Nephron progenitor cell (in vitro differentiated cells): Measurements from ENCODE around the gene NCBP2.

Experiments used
- DNase-seq: peaks from one replicate; pipeline ENCODE4 v3.0.0; 2021
- H3K27ac Mint-ChIP-seq: 2 replicates; pipeline ENCODE4 v1.8.0; 2021; ENCODE audit warnings: mild to moderate bottlenecking, moderate library complexity, mixed read lengths
- H3K27me3 Mint-ChIP-seq: 2 replicates; pipeline ENCODE4 v1.8.0; 2021; ENCODE audit warnings: mild to moderate bottlenecking, low read depth, mixed read lengths; ENCODE audit not compliant: poor library complexity
- H3K36me3 Mint-ChIP-seq: 2 replicates; pipeline ENCODE4 v1.8.0; 2021; ENCODE audit warnings: low read depth, mixed read lengths
- H3K4me1 Mint-ChIP-seq: 2 replicates; pipeline ENCODE4 v1.8.0; 2021; ENCODE audit warnings: mixed read lengths
- H3K4me3 Mint-ChIP-seq: 2 replicates; pipeline ENCODE4 v1.8.0; 2021; ENCODE audit warnings: mild to moderate bottlenecking, moderate library complexity, mixed read lengths
- H3K9me3 Mint-ChIP-seq: 2 replicates; pipeline ENCODE4 v1.8.0; 2021; ENCODE audit warnings: mild to moderate bottlenecking, moderate library complexity, mixed read lengths
- TF ChIP-seq, protein P1 (sequence below): fragments of 200-600 bp; sonication (generic); IDR thresholded peaks from 2 replicates; pipeline ENCODE4 v1.5.0; 2021; ENCODE audit warnings: antibody characterized with exemption

The NCBP2 gene

GRCh38 chr3:196987022-196987421 lies 44.7 kb upstream of the NCBP2 start:
- Mint-ChIP-seq H3K27me3 (peaks cover 9% of the 10 kb centered on the region), H3K36me3 (peaks cover 7% of the 10 kb centered on the region), H3K4me1 (peaks cover 40% of the 10 kb centered on the region), H3K9me3 (peaks cover 16% of the 10 kb centered on the region), H3K27ac (no peak overlapping the region), H3K4me3 (no peak overlapping the region)
- TF ChIP-seq, protein P1, sequence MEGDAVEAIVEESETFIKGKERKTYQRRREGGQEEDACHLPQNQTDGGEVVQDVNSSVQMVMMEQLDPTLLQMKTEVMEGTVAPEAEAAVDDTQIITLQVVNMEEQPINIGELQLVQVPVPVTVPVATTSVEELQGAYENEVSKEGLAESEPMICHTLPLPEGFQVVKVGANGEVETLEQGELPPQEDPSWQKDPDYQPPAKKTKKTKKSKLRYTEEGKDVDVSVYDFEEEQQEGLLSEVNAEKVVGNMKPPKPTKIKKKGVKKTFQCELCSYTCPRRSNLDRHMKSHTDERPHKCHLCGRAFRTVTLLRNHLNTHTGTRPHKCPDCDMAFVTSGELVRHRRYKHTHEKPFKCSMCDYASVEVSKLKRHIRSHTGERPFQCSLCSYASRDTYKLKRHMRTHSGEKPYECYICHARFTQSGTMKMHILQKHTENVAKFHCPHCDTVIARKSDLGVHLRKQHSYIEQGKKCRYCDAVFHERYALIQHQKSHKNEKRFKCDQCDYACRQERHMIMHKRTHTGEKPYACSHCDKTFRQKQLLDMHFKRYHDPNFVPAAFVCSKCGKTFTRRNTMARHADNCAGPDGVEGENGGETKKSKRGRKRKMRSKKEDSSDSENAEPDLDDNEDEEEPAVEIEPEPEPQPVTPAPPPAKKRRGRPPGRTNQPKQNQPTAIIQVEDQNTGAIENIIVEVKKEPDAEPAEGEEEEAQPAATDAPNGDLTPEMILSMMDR: no peak
- no peak for DNase-seq

GRCh38 chr3:196985954-196986885 lies 43.9 kb upstream of the NCBP2 start:
- H3K4me1 Mint-ChIP-seq: peaks cover 40% of the 10 kb centered on the region
- TF ChIP-seq, protein P1: no peak
- peaks cover 23% of the 10 kb centered on the region for H3K9me3 Mint-ChIP-seq

DNA sequence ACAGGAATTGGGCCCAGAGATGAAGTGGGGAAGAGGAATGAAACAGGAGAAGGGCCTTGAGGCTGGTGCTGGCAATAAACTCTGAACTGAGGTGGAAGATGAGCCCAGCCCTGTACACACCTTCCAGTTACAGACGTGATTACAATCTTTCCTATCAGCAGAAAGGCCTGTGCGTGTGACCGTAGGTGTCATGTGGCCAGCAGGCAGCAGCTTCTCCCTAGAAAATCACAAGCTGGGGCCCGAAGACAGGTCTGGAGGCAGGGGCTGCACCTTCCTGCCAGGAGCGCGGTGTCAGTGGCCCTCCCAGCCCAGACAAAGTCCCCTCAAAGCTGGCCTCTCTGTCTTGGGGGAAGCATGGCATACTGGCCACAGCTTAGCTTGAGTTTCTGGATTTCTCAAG lies 43.0 kb upstream of the NCBP2 start:
- H3K27ac Mint-ChIP-seq: no peak overlapping the region
- H3K36me3 Mint-ChIP-seq: peaks cover 14% of the 10 kb centered on the region
- peaks cover 29% of the 10 kb centered on the region for H3K9me3 Mint-ChIP-seq
- peaks cover 15% of the 10 kb centered on the region for H3K27me3 Mint-ChIP-seq
- H3K4me3 Mint-ChIP-seq: no peak overlapping the region
- H3K4me1 Mint-ChIP-seq: peaks cover 32% of the 10 kb centered on the region
- TF ChIP-seq, protein P1: no peak
- no peak for DNase-seq

More at GRCh38 chr3:196985954-196986885, 43.9 kb upstream of the NCBP2 start:
- H3K27me3 Mint-ChIP-seq: peaks cover 15% of the 10 kb centered on the region
- H3K27ac Mint-ChIP-seq: no peak overlapping the region
- no peak overlapping the region for H3K4me3 Mint-ChIP-seq
- DNase-seq: no peak
- H3K36me3 Mint-ChIP-seq: peaks cover 13% of the 10 kb centered on the region

DNA sequence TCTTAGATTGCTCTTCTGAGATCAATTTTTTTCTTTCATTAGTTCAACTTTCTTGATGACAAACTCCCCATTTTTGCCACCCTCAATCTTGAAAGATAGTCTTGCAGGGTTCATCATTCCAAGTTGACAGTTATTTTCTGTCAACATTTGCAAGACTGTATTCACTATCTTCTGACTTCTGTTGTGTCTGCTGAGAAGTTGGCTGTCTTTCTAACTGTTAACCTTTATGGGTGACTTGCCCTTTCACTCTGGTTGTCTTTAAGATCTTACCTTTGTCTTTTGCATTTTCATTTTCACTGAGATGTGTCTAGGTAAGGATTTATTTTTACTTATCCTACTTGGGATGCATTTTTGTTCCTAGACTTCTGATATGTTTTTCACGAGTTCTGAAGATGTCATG lies 40.9 kb upstream of the NCBP2 start:
- no peak for DNase-seq
- Mint-ChIP-seq H3K9me3 (peaks cover 29% of the 10 kb centered on the region), H3K4me3 (no peak overlapping the region), H3K36me3 (peaks cover 14% of the 10 kb centered on the region), H3K4me1 (peaks cover 34% of the 10 kb centered on the region), H3K27ac (no peak overlapping the region), H3K27me3 (peaks cover 17% of the 10 kb centered on the region)
- TF ChIP-seq, protein P1: no peak

DNA sequence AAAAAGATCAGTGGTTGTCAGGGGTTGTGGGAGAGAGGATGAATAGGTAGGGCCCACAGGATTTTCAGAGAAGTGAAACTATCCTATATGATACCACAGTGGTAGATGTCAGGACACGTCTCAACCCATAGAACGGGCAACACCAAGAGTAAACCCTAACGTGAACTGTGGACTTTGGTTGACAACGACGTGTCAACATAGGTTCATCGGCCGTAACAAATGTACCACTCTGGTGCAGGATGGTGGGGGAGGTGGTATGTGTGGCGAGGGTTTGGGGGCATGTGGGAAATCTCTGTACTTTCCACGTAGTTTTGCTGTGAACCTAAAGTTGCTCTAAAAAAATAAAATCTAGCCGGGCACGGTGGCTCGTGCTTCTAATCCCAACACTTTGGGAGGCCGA lies 39.3 kb upstream of the NCBP2 start:
- TF ChIP-seq, protein P1: no peak
- Mint-ChIP-seq H3K27ac (no peak overlapping the region), H3K36me3 (peaks cover 14% of the 10 kb centered on the region), H3K4me1 (peaks cover 26% of the 10 kb centered on the region), H3K9me3 (peaks cover 29% of the 10 kb centered on the region), H3K4me3 (no peak overlapping the region), H3K27me3 (peaks cover 19% of the 10 kb centered on the region)
- DNase-seq: no peak
